ENCODE data around the gene SYNE2. TPM values are rescaled to one million over a fixed set of nuclear protein-coding genes. Genes with fewer than 3 reads are reported as not detected.
A peak's percentile ranks its signal among the peaks of the same experiment; 100 is the strongest.

SYNE2 gene
- total and polyA plus RNA-seq, 10 of the 15 experiments (the other 5 are each of a cell fraction or from before 2014, with no cell fraction given), result 2.1 to 52.7 (median 38.1) TPM

GRCh38 chr14:63938198-63939005 lies 85.6 kb downstream of the SYNE2 start (continued):
- TF ChIP-seq FOXM1 (IDR thresholded peaks at IDR 0.05; ENCODE audit: low read depth, low read length) (peak; percentile 27; the same call in 1 of the 2 replicates), GABPA (IDR thresholded peaks at IDR 0.05; ENCODE audit: low read depth) (no peak), SPI1 (IDR thresholded peaks at IDR 0.05; ENCODE audit: borderline replicate concordance, insufficient read depth, low read depth, low read length) (peak; percentile 73; the same call in 1 of the 2 replicates), FOS (IDR thresholded peaks at IDR 0.05; ENCODE audit: borderline replicate concordance, extremely low read depth, insufficient read length) (no peak), TCF7 (IDR thresholded peaks at IDR 0.05; ENCODE audit: borderline replicate concordance) (no peak), ETV6 (conservative IDR thresholded peaks at IDR 0.05 in 1 of 2, IDR thresholded peaks at IDR 0.05 in 1 of 2; ENCODE audit: borderline replicate concordance in 1 of 2, low read depth in 1 of 2) (peak in 1 of 2 experiments; percentile 16; a peak in 1 of 4 replicates), CEBPB (IDR thresholded peaks at IDR 0.05; ENCODE audit: borderline replicate concordance in 1 of 2, low read depth in 2 of 2, low read length in 2 of 2) (no peak), MYB (IDR thresholded peaks at IDR 0.05; ENCODE audit: borderline replicate concordance, low read depth, low read length) (no peak), ZNF622 (IDR thresholded peaks at IDR 0.05) (no peak), TAF1 (IDR thresholded peaks at IDR 0.05; ENCODE audit: borderline replicate concordance, low read depth, low read length) (no peak), HCFC1 (IDR thresholded peaks at IDR 0.05; ENCODE audit: low read length) (no peak), NR2F1 (conservative IDR thresholded peaks at IDR 0.05) (0 out of 2 replicates have a peak, but pooled peaks have one; percentile 14), CREB1 (IDR thresholded peaks at IDR 0.05; ENCODE audit: low read depth) (0 out of 2 replicates have a peak, but pooled peaks have one; percentile 4), HDGF (IDR thresholded peaks at IDR 0.05) (peak; percentile 76; the same call in 1 of the 2 replicates), NBN (IDR thresholded peaks at IDR 0.05) (peak; percentile 56; the same call in 1 of the 2 replicates), FOXK2 (IDR thresholded peaks at IDR 0.05) (no peak), HDAC2 (IDR thresholded peaks at IDR 0.05) (no peak), ZBED1 (IDR thresholded peaks at IDR 0.05; ENCODE audit: borderline replicate concordance) (no peak), EP300 (IDR thresholded peaks at IDR 0.05; ENCODE audit: borderline replicate concordance in 1 of 2, control insufficient read depth in 1 of 2, low read depth in 2 of 2, low read length in 2 of 2) (no peak), CEBPZ (IDR thresholded peaks at IDR 0.05; ENCODE audit: low read depth, low read length) (no peak), ELK1 (IDR thresholded peaks at IDR 0.05; ENCODE audit: low read depth, low read length) (no peak), MEF2B (IDR thresholded peaks at IDR 0.05; ENCODE audit: partially characterized antibody, poor library complexity, severe bottlenecking) (peak; percentile 43)
- TF ChIP-seq, protein P1, sequence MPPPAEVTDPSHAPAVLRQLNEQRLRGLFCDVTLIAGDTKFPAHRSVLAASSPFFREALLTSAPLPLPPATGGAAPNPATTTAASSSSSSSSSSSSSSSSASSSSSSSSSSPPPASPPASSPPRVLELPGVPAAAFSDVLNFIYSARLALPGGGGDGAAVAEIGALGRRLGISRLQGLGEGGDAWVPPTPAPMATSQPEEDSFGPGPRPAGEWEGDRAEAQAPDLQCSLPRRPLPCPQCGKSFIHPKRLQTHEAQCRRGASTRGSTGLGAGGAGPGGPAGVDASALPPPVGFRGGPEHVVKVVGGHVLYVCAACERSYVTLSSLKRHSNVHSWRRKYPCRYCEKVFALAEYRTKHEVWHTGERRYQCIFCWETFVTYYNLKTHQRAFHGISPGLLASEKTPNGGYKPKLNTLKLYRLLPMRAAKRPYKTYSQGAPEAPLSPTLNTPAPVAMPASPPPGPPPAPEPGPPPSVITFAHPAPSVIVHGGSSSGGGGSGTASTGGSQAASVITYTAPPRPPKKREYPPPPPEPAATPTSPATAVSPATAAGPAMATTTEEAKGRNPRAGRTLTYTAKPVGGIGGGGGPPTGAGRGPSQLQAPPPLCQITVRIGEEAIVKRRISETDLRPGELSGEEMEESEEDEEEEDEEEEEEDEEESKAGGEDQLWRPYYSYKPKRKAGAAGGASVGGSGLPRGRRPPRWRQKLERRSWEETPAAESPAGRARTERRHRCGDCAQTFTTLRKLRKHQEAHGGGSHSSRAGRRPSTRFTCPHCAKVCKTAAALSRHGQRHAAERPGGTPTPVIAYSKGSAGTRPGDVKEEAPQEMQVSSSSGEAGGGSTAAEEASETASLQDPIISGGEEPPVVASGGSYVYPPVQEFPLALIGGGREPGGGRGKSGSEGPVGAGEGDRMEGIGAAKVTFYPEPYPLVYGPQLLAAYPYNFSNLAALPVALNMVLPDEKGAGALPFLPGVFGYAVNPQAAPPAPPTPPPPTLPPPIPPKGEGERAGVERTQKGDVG (CRISPR knock-in tag; IDR thresholded peaks at IDR 0.05), result no peak
